ENCODE data around the gene TAF10.
A peak's percentile ranks its signal among the peaks of the same experiment; 100 is the strongest.

Gene TAF10

DNA sequence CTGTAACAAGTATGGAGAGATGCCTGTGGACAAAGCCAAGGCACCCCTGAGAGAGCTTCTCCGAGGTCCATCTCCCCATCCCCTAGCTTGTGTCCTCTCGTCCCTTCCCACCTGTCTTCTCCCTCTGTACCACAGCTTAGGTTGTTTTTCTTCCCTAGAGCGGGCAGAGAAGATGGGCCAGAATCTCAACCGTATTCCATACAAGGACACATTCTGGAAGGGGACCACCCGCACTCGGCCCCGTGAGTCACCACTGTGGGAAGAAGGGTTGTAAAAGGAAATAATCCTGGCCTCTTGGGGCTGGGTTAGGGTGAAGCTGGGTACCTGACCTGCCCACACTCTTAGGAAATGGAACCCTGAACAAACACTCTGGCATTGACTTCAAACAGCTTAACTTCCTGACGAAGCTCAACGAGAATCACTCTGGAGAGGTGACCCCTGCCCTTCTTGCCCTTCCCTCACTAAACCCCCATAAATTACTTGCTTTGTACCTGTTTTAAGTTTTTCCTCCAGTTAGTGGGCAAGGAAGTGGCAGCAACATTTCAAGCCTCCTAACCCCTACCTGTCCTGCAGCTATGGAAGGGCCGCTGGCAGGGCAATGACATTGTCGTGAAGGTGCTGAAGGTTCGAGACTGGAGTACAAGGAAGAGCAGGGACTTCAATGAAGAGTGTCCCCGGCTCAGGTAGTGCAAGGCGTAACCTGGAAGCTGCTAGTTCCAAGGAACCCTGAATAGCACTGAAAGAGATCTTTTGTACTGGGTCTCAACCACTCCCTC is 3.1 kb downstream of the TAF10 start:
- no peak for DNase-seq (ENCODE audit: low read depth in 2 of 2)

DNA sequence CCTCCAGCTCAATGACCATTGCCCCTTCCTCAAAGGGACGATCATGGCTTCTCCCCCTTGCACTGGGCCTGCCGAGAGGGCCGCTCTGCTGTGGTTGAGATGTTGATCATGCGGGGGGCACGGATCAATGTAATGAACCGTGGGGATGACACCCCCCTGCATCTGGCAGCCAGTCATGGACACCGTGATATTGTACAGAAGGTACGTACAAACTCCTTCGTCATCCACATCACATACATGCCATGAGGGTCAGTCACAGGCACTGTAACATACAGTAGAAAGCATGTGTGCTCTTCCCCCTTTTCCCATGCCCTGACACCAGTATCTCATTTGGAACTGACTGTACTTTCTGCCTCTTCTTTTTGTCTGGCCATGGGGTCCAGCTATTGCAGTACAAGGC is 4.0 kb downstream of the TAF10 start:
- DNase-seq (ENCODE audit: low read depth in 2 of 2) = no peak

DNA sequence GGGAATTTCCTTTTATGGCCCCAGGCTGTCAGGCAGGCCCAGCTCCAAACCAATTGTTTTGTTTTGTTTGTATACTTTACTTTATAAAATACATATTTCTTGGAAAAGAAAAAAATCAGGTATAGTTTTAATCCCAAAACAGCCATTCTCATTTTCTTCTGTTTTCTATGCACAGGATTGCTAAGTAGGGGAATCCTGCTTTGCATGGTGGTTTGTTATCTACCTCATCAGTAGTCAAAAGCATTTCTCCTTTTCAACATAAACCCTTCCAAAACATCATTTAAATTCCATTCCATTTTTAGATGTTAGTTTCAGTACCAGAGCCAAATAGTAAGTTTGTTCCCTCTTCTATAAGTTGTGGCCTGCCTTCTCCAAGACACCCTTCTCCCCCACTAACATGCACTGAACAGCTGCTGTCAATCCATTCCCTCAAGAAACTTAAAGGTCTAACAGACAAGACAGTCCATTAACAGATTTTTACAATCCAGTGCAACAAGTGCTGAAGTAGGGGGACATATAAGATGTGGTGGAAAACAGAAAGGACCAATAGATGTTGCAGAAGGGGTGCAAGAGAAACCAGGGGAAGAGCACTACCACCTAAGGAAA is 4.7 kb downstream of the TAF10 start:
- DNase-seq (ENCODE audit: low read depth in 2 of 2) = no peak

DNA sequence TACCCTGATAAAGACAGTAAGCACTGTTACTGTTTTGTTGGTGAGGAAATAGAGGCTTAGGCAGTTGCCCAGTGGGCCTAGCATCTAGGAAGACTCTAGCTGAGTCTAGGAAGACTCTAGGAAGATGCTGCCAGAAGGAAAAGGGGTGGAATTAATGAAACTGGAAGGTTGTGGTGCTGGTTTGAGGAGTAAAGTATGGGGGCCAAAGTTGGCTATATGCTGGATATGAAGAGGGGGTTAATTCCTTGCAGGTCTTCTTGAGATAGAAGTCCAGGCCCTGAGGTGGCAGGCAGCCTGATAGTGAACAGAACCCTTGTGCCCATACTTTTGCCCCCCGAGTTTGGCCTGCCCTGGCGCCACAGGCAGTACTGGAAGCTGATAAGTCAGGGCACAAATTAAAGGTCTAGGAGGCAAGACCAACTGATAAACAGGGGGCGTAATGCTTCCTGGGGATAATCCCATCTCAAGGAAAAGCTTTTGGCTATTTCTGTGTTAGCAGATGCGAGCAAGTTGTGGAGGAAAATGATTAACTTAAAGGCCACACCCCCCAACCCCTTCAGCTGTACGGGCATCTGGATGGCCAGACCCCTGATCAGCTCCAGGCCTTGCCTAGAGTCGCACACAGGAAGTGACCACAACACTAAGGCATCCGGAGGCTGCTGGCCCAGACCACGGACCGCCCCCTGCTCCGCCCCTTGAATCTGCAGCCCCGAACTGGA is 5.4 kb downstream of the TAF10 start:
- peak; percentile 24 to 33 for DNase-seq (ENCODE audit: low read depth in 2 of 2)

DNA sequence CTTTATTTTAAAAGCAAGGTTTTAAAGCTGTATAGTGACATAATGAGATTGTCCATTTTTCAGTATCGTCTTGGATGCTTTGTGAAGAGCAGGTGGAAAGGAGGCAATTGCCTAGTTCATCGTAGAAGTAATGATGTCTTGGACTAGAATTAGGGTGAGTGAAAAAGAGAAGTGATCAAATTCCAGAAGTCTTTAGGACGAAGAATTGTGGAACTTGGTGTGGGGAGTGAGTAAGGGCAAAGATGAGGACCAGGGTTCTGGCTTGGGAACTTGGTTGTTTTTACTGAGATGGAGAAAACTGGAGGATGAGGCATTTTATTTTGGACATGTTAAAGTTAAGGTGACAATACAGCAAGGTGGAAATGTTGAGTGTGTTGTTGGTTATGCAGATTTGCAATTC is 7.2 kb downstream of the TAF10 start:
- no peak for DNase-seq (ENCODE audit: low read depth in 2 of 2)

DNA sequence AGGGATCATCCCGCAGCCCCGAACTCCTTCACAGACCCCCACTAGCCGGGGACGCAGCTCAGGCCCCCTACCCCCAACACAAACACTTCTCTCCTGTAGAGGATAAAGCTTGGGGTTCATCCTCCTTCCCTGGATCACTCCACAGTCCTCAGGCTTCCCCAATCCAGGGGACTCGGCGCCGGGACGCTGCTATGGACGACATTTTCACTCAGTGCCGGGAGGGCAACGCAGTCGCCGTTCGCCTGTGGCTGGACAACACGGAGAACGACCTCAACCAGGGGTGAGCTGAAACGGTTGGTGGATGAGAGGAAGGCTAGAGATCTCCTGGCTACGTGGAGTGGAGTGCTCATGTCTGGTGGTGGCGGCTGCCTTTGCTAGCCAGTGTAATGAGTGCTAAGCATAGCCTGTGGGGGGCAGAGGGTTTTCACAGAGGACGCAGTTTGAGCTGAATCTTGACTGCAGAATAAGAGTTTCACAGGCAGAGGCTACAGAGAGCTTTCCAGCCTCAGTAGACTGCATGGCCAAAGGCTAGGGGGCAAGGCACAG is 7.9 kb downstream of the TAF10 start:
- peak; percentile 14 to 28 for DNase-seq (ENCODE audit: low read depth in 2 of 2)

DNA sequence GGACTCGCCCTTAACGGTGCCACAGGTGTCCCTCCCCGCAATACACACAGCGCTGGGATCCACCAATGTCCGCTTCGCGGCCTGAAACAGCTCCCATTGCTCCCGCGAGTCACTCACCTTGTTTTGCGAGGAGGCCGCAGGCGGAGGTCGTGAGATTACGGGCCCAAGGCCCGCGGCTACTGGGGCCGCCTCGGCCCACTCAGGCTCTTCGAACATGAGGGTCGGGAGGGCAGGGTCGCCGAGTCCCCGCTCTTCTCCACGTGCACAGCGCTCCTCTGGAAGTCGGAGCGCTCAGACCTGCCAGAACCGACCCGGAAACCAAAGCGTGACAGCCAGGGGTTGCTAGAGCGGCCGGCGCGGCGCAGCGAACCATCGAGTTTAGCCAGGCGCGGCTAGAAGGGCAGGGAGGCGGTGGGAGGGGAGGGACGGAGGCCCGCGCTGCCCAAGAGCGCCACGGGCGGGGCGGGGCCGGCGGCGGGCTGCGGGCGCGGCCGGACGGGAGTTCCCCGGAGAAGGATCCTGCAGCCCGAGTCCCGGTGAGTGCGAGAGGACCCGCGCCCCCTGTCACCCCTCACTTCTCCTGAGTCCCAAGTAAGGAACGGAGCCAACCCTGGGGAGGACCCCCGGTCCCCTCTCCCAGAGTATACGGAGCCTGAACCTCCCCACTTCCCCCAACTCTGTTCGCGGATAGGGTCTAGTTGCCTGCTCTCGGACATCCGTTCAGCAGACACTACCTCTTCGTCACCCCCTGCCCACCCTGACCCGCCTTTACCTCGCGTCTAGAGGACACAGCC is 8.5 kb downstream of the TAF10 start, which contains the start of the genes ILK and RRP8:
TSS of gene ILK (plus strand) at position 488 of the 794 bp plus-strand sequence. CDS start 498 bp downstream, outside the sequence.
TSS of gene RRP8 (minus strand) at position 330 of the 794 bp plus-strand sequence. CDS start at position 216, 114 bp downstream.
- peak; percentile 72 to 74 for DNase-seq (ENCODE audit: low read depth in 2 of 2)

DNA sequence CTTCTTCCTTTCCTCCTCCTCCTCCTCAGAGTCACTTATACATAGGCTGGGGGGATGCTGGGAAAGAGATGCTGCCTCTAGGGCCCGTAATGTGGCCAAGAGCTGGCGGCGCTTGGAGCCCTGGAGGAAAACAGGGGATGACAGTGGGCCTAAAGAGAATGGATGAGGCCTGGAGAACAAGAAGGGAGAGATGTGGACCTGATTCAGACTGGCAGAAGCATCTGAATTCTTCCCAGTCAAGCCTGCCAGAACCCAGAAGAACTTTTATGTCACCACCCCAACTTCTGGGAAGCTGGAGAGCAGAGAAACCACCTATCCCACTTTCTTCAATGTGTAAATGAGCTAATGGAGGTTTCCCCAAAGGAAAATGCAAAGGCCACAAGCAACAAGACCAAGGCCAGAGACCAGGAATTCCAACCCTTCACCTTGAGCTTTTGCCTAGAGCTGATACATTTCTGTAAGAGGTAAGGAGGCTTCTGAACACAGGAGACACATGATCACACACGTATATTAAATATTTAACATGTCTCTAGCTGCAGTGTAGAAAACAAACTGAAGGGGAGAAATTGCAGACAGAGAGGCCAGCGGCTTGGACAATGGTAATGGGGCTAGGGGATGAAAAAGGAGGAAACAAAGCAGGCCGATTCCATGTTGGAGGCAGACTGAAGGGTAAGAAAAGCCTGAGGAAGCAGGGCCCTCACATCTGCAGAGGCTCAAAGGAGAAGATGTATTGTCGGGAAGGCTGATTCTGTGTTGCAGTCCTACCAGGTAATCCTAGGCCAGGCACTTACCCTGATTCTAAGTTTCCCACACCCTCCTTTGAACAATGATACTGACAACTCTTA is 9.7 kb downstream of the TAF10 start:
- no peak for DNase-seq (ENCODE audit: low read depth in 2 of 2)

DNA sequence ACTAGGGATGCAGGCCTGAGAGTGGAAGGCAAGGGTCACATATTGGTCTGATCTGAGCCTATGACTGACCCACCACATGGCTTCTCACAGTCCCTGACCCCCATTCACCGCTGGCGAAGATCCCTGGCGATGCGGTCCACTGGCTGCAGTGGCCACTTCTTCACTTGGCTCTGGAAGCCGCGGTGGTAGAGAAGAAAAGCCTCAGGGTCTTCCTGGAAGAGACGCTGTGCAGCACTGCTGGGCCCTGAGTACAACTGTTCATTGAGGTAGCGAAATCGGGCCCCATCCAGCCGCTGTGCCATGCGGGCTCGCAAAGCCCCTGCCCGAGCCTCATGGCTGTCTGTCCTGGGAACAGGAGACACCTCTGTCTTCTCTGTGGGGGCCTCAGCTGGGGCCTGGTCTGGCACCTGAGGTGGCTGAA is 11.0 kb downstream of the TAF10 start:
- no peak for DNase-seq (ENCODE audit: low read depth in 2 of 2)

DNA sequence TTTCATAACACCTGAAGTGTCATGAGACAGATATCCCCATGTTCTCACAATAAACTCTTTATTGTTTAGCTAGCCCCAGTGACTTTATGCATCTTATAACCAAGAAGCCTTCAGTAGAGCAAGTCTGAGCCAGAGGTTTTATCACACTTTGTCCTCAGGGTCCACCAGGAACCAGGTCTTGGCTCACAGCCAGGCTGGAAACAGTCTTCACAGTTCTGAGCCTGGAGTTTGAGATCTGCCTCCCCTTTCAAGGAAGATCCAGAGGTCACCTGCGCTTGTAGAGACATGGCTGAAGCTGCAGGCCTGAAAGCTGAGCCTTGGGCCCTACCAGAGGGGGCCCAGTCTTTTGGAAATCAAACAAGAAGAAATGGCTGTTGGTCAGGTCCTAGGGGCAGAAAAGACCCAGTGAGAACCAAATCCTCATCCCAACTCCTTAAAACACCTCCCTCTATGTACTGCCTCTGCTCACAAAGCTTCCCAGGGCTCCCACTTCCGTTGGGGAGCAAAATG is 12.1 kb downstream of the TAF10 start:
- DNase-seq (ENCODE audit: low read depth in 2 of 2) = no peak

DNA sequence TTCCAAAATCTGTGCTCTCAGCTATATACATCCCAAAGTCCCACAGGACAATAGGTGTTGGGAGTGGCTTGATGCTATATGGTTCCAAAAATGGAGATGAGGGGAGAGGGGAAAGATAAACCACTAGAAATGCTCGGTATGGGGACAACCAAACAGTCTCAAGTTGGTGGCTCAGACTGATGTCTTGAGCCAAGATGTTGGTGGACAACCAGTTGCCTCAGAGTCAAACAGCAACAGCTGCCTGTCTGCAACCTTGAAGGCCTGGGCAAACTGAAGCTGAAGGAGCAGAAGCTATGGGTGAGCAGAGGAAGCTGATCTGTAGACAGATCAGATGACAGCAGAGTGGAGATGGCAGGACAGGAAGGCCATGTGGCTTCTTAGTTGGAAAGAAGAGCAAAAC is 12.6 kb downstream of the TAF10 start:
- no peak for DNase-seq (ENCODE audit: low read depth in 2 of 2)

DNA sequence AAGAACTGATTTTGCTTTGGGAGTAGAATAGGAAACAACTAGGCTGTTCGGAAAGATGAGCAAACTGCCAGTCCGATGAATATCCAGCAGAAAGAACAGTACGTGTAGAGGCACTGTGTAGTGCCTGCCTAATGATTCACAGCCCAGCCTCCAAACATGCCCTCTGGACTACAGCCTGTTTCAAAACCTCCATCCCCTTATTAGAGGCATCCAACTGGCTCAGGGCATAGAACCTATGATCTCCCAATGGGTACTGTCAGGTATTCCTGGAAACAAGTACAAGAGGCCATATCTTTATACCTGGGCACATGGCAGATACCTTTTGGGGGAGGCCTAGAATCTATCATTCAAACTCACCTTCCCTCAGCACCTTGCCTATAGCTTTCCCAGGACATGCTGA is 13.5 kb downstream of the TAF10 start:
- DNase-seq (ENCODE audit: low read depth in 2 of 2) = no peak

DNA sequence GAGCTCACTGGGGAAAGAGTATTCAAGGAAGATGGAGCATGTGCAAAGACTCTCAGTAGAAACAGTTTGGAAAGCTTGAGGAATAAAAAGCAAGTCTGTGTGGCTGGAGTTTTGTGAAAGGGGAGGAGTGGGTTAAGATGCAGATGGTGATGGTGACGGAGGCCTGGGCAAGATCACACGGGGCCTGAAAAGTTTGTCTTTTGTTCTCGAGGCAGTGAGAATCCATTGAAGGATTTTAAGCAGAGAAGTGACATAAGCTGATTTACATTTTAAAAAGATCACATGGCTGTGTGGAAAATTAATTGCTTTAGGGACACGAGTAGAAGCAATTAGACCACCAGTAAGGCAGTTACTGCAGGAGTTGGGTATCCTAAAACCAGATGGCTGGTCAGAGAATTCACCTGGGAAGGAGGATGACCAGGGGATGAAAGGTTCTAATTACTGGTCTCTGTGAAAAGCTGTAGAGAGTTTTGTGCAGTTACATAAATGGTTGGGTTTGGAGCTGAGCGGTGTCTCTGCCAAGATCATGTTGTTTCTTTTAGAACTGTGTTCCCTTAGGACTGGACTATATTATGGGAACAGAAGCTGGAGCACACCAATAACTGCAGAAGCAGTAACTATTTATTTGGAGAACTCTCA is 15.7 kb downstream of the TAF10 start:
- DNase-seq (ENCODE audit: low read depth in 2 of 2) = no peak

DNA sequence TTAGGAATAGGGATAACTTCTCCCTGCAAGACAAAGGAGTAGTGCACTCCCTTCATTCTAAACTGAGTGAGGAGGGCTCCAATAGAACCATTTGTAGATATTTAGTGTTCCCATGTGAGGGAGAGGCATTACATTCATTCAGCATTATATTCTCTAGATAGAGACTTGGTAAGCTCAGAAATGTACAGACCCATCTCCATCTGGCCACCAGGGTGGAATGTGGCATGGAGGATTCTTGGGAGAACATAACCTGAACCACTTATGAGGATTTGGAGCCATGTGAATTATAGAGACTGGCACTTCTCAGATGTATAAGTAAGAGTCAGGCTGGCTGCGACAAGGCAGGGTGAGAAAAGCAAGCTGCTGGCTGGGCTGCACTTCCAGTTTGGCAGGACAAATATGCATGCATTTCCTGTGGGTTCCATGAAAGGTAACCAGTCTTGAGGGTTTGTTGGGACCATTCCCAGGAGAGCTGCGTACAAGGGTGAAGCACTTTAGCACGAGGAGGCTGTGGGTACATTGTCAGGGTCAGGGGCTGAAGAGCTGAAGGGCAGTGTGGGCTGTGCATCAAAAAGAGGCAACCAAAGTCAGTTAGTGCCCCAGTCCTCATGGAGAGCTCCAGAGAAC is 17.8 kb downstream of the TAF10 start:
- DNase-seq (ENCODE audit: low read depth in 2 of 2) = no peak

DNA sequence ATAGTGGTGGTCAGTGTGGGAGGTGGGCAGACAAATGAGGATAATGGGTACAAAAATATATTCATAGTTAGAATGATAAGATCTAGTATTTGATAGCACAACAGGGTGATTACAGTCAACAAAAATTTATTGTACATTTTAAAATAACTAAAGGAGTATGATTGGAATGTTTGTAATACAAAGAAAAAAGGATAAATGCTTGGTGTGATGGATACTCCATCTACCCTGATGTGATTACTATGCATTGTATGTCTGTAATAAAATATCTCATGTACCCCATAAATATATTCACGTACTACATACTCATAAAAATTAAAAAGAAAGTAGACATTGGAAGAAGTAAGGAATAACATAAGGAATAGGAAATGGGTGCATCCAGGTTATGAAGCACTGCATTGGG is 24.0 kb downstream of the TAF10 start:
- no peak for DNase-seq (ENCODE audit: low read depth in 2 of 2)

DNA sequence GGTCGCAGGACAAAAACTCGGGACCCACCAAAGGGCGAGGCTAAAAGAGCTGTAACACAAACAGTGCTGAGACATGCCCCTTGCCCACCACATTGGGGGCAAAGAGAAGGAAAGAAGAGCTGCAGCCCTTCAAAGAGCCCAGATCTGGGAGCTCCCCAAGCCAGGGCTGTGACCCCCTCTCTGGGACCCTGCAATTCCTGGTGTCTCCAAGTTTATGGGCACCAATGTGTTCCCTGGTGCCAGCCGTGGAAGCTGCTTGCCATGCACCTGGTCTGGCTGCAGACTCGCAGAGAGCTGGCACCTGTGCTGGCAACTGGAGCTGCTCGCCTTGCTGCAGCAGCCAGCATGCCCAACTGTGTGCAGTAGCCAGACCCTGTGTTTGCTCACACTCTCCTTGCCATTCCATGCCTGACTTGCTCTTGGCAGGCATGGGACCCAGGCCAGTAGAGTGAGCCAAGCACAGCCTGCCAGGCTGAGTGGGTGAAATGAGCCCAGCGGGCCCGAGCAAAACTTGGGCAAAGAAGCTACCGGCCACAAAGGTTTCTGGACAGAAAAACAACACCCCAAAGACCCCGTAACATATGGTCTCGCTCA is 24.6 kb downstream of the TAF10 start:
- DNase-seq (ENCODE audit: low read depth in 2 of 2) = no peak

DNA sequence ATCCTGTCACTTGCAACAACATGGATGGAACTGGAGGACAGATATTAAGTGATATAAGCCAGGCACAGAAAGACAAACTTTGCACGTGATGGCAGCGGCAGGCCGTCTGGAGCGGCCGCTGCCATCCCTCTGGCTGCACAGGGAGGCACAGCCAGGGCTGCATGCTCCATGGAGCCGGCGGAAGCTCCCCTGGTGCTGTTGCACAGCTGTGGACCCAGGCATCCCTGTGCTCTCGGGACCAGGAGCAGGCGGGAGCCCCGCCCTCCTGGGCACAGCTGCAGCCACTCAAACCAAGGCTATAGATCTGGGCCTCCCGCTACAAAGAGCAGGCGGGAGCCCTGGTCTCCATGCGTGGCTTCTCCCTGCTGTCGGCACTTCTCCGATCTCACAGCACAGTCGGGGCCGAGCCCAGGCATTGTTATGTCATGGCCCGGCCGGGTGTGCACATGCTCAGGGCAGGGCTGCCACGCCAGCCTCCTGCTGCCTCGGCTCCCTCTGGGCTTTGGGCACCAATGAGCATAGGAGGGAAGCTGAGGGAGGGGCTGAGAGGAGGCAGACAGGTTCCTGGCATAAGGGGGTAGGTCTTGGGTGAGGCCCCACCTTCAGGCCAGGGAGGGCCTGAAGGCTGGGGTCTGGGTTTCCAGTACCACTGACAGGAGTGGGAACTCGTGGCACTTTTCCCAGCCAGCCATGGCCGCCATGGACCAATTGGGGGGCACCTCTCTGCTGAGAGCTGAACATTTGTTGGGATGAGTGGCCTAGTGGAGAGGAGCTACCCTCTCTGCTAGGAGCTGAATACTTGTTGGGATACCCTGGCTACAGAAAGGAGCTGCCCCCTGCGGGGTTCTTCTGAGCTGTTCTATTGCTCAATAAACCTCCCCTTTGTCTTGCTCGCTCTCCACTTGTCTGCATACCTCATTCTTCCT is 25.3 kb downstream of the TAF10 start:
- no peak for DNase-seq (ENCODE audit: low read depth in 2 of 2)

DNA sequence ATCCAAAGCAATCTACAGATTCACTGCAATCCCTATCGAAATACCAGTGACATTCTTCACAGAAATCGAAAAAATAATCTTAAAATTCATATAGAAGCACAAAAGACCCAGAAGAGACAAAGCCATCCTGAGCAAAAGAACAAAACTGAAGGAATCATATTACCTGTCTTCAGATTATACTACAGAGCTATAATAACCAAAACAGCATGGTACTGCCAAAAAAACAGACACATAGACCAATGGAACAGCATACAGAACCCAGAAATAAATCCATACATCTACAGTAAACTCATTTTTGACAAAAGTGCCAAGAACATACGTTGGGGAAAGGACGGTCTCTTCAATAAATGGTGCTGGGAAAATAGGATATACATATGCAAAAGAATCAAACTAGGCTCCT is 27.5 kb downstream of the TAF10 start:
- DNase-seq (ENCODE audit: low read depth in 2 of 2) = no peak

Data from stimulated activated CD8-positive, alpha-beta memory T cell treated with anti-CD3 and anti-CD28 coated beads, Interleukin-7, amount 100 ng/mL, for 1 hour (primary cell).